ENCODE data around the gene BTBD10.
"Not testable (repeated sequence)": the region's sequence is repeated elsewhere in the genome, so short reads cannot be mapped to it uniquely, and the experiment has no call there.

The BTBD10 gene

GRCh38 chr11:13440100-13440855 is 22.7 kb downstream of the BTBD10 start:
- DNase-seq (ENCODE audit: low read depth) = no peak

GRCh38 chr11:13438291-13438690 is 24.7 kb downstream of the BTBD10 start:
- DNase-seq (ENCODE audit: low read depth) = no peak

- not testable (repeated sequence) for DNase-seq (ENCODE audit: low read depth)
Measured at GRCh38 chr11:13436836-13437235, 26.2 kb downstream of the BTBD10 start.

- DNase-seq (ENCODE audit: low read depth) = no peak
Measured at GRCh38 chr11:13434247-13435205, 28.5 kb downstream of the BTBD10 start.

- DNase-seq (ENCODE audit: low read depth) = no peak
Measured at GRCh38 chr11:13433437-13433836, 29.6 kb downstream of the BTBD10 start.

GRCh38 chr11:13429836-13430235 is 33.2 kb downstream of the BTBD10 start:
- DNase-seq (ENCODE audit: low read depth) = no peak

- no peak for DNase-seq (ENCODE audit: low read depth)
Measured at GRCh38 chr11:13429288-13429687, 33.7 kb downstream of the BTBD10 start.

GRCh38 chr11:13427440-13427839 is 35.6 kb downstream of the BTBD10 start:
- no peak for DNase-seq (ENCODE audit: low read depth)

- no peak for DNase-seq (ENCODE audit: low read depth)
Measured at GRCh38 chr11:13423372-13423771, 39.6 kb downstream of the BTBD10 start.

- no peak for DNase-seq (ENCODE audit: low read depth)
Measured at GRCh38 chr11:13421561-13421960, 41.5 kb downstream of the BTBD10 start.

- no peak for DNase-seq (ENCODE audit: low read depth)
Measured at GRCh38 chr11:13415201-13415600, 47.8 kb downstream of the BTBD10 start.

- DNase-seq (ENCODE audit: low read depth) = no peak
Measured at GRCh38 chr11:13405220-13405619, 57.8 kb downstream of the BTBD10 start.

- DNase-seq (ENCODE audit: low read depth) = not testable (repeated sequence)
Measured at GRCh38 chr11:13398335-13398734, 64.7 kb downstream of the BTBD10 start.

- DNase-seq (ENCODE audit: low read depth) = no peak
Measured at GRCh38 chr11:13391217-13391616, 71.8 kb downstream of the BTBD10 start.

GRCh38 chr11:13388741-13389140 is 74.3 kb downstream of the BTBD10 start:
- DNase-seq (ENCODE audit: low read depth) = no peak

- DNase-seq (ENCODE audit: low read depth) = no peak
Measured at GRCh38 chr11:13386567-13386966, 76.5 kb downstream of the BTBD10 start.

GRCh38 chr11:13384908-13385640 is 77.9 kb downstream of the BTBD10 start:
- DNase-seq (ENCODE audit: low read depth) = no peak

GRCh38 chr11:13382751-13383150 is 80.3 kb downstream of the BTBD10 start:
- no peak for DNase-seq (ENCODE audit: low read depth)

GRCh38 chr11:13380731-13381130 is 82.3 kb downstream of the BTBD10 start:
- no peak for DNase-seq (ENCODE audit: low read depth)

GRCh38 chr11:13378316-13378715 is 84.7 kb downstream of the BTBD10 start:
- no peak for DNase-seq (ENCODE audit: low read depth)

GRCh38 chr11:13376838-13377237 is 86.2 kb downstream of the BTBD10 start:
- no peak for DNase-seq (ENCODE audit: low read depth)

GRCh38 chr11:13376402-13376801 is 86.6 kb downstream of the BTBD10 start:
- no peak for DNase-seq (ENCODE audit: low read depth)
